HG03139 (cell line): ENCODE data around the gene SMIM24.

Source experiments
- ATAC-seq: cut with Tn5 transposase; IDR thresholded peaks from one replicate; pipeline ENCODE4 v1.9.1; 2021; ENCODE audit not compliant: unreplicated experiment

Gene SMIM24

DNA sequence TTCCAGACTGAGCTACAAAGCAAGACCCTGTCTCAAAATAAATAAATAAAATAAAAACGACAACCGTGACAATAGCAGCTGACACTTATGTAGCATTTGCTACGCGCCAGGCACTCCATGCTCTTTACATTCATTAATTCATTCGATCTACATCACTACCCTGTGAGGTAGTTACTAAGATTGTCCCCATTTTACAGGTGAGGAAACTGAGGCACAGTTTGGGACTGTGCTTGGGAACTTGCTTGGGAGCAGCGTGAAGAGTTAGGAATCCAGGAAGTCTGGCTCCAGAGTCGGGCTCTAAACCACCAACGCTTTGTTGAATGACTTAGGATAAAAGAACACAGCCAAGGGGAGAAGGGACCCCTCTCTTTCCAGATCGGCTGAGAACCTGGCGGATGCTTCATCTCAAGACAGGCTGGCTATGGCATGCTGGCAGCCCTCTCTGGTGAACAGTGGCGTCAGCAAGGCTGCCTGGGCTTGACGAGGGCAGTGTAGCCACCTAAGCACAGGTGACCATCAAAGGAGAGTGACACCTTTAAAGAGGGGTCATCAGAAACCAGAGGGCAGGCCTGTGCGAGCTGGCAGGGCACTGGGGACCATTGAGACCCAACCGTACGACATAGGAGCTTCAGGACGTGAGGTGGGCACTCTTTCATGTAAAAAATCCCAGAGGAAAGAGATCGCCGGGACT is 19.6 kb upstream of the SMIM24 start:
- no peak for ATAC-seq

DNA sequence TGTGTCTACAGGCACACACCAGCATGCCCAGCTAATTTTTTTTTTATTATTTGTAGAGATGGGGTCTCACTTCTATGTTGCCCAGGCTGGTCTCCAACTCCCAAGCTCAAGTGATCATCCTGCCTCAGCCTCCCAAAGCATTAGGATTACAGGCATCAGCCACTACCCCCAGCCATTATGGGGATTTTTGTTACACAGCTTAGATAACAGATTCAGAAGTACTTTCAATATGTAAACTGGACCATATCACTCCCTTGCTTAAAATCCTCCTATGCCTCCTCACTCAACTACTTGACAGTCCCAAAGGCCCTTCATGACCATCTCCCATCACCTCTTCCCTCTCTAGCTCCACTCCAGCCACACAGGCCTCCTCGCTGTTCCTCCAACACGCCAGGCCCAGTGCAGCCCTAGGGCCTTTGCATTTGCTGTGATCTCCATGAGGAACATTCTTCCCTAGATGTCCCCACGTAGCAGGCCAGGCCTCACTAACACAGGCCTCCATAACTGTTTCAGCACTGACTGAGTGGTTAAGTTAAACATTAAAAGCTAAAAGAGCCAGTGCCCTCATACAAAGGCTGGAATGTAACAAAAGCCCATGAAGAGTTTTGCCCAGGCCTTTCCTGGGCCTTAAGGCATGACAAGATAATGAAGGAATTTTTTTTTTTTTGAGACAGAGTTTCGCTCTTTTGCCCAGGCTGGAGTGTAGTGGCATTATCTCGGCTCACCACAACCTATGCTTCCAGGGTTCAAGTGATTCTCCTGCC is 17.6 kb upstream of the SMIM24 start:
- ATAC-seq: no peak

GRCh38 chr19:3496392-3497273 is 16.3 kb upstream of the SMIM24 start:
- ATAC-seq: no peak

- no peak for ATAC-seq
Observed at GRCh38 chr19:3494559-3494958, 14.2 kb upstream of the SMIM24 start.

DNA sequence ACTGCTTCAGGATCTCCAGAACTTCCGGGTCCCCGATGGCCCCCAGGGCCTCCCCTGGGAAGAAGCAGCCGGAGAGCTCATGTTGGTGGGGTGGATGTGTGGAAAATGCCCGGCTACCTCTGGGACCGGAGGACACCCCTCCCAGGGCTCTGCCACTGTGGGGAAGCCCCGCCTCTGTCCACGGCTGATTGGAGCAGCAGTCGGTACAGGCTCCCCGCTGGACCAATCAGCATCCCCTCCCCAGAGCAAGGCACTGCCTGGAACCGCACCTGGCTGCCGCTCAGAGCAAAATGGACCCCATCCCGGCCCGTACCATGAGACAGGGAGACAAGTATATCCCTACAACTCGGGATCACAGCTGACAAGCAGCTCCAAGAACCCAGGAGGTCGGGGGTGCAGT is 13.7 kb upstream of the SMIM24 start:
- ATAC-seq: no peak

GRCh38 chr19:3493651-3494050 is 13.3 kb upstream of the SMIM24 start:
- ATAC-seq: no peak

DNA sequence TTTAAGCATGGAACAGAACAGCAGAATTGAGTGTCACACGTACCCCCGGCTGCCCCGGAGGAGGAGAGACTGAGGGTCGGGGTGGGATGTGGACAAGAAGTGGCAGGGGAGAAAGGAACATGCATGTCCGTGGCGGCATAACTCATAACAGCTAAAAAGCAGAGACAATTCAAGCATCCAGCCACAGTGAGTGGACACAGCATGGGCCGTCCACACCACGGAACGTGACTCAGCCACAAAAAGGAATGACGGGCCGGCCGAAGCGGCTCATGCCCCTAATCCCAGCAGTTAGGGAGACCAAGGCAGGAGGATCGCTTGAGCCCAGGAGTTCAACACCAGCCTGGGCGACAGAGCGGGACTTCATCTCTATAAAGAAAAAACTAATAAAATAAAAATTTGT is 12.6 kb upstream of the SMIM24 start:
- no peak for ATAC-seq

DNA sequence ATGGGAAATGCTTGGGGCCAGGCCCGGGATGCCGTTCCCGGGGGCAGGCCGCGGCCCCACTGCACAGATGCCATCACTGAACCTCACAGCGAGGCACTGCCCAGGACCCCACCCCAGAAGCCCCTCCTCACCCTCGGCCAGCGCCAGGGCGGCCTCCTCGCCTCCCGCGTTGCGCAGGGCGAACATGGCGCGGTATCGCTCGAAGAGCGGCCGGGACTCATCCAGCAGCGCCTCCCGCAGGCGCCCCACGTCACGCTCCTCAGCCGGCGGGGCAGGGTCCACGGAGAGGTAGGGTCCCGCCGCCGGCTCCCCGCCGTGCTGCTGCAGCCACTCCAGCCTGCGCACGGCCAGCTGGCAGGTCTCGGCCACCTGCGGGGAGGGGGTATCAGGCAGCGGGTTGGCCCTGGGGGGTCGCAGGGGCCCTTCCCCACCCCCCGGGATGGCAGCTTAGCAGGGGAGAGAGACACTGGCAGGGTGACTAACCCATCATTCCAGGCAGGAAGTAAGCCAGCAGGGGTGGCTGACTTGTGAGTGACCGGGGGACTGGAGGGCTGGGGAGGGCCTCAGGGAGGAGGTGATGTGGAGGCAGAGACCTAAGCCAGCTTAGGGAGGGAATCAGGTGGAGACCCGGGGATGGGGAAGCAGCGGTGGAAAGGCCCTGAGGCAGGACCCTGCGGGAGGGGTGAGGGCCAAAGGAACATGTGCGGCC is 12.0 kb upstream of the SMIM24 start:
- ATAC-seq: no peak

GRCh38 chr19:3491396-3492119 is 11.2 kb upstream of the SMIM24 start:
- no peak for ATAC-seq

DNA sequence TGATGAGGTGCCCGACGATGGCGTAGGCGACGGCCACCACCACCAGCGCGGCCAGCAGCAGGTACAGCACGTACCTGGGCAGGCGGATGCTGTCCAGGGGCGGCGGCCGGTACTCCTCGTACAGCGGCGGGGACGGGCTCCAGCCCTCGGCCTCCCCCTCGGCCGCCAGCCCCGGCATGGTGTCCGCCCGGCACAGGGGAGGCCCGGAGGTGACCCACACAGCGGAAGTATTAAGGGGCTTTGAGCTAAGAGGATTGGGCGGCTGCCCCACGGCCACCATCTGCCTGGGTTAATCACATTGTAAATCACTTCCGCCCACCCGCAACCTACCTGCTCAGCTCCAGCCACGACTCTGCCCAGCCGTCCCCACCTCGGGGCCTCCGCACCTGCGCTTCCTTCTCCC is 2.9 kb upstream of the SMIM24 start, which contains the start of gene SMIM44:
Gene SMIM44 (minus strand): TSS at position 216 of the 403 bp plus-strand sequence. CDS start 38 bp downstream, at position 178.
- no peak for ATAC-seq

DNA sequence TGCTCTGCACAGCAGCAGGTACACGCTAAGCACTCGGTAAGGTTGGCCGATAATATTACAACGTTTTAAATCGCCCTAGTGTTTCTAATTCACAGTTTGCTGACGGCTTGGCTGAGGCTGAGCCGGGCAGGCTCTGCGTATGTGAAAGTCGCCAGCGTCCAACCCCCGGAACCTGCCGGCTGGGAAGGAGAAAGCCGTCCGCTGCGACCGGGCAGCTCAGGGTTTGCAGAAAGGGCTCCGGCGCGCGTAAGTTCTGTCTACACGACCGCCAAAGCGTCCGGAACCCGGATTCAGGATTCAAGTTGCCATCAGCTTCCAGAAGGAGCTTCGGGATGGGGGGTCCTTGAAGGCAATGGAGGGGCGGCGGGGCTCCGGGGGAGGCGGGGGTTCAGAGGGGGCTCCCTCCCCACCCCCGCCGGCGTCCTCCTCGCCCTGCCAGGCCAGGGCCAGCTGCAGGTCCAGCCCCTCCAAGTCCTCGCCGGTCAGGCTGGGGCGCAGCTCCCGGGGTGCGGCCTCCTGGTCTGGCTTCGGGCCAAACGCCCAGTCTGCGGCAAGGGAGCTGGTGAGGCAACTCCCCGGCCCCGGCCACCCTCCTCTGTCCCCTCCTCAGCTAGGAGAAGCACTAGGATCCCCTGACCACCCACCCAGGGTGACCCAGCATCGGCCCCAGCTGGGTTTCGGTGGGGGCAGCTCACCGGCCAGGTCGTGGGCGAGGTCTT is 2.3 kb upstream of the SMIM24 start:
- no peak for ATAC-seq

DNA sequence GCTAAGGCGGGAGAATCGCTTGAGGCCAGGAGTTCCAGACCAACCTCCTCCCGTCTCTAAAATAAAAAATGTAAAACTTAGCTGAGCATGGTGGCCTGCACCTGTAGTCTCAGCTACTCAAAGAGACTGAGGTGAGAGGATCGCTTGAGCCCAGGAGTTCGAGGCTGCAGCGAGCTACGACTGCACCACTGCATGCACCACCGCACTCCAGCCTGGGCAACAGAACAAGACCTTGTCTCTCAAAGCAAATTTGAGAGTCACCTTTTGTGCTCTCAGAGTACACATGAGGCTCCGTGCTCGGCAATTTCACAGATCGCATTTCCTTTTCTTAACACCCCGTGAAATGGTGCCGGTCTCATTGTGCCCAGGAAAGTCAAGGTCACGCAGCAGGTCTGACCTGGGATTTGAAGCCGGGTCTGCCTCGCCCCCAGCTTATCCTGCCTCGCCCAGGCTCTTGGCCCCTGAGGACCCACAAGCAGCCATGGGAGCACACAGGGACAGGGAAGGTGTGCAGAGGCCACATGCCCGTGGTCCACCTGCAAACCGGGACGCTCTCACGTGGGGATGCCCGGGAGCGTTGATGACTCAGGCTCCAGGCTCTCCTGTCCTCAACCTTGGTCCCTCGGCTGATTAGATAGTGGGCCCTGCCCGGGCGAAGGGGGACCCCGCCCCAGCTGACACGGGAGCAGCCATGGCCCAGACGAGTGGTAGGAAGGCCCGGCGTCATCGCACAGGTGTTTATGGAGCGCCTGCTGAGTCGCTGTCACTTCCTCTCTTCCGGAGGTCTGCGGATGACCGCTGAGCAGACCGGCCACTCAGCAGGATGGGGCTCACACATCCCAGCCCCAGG is 1.1 kb upstream of the SMIM24 start:
- no peak for ATAC-seq

GRCh38 chr19:3479834-3480215 is 500 bp downstream of the SMIM24 start:
- no peak for ATAC-seq

- ATAC-seq: no peak
Observed at GRCh38 chr19:3479177-3479833, 1.0 kb downstream of the SMIM24 start.

GRCh38 chr19:3478409-3479176 is 1.7 kb downstream of the SMIM24 start:
- no peak for ATAC-seq

DNA sequence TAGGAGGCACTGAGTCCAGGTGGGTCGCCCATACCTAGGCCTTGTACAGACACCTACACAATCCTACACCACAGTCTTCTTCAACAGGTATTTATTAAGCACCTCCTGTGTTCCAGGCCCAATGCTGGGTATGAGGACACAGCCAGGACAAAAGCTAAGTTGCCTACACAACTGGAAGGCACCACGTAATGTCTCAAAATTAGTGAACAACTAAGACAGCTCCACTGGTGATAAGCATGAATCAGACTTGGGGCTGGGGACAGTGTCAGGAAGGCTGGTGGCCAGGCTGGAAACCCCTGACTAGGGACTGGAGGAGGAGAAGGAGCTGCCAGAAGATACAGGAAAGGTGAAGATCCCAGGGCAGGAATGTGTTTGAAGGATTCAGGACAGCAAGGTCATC is 2.4 kb downstream of the SMIM24 start:
- no peak for ATAC-seq

DNA sequence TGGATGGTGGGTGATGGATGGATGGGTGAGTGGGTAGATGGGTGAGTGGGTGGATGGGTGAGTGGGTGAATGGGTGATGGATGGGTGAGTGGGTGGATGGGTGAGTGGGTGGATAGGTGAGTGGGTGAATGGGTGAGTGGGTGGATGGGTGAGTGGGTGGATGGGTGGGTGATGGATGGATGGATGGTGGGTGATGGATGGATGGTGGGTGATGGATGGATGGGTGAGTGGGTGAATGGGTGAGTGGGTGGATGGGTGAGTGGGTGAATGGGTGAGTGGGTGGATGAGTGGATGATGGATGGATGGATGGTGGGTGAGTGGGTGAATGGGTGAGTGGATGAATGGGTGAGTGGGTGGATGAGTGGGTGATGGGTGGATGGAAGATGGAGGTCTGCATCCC is 2.8 kb downstream of the SMIM24 start:
- ATAC-seq: no peak
